ENCODE measurements around the gene FANCM. TPM values are rescaled to one million over a fixed set of nuclear protein-coding genes. Genes with fewer than 3 reads are reported as not detected.
A peak's percentile ranks its signal among the peaks of the same experiment; 100 is the strongest.

FANCM gene
- total RNA-seq, 4 donors from 2014 or later = 2.6 to 10.1 (median 6.4) TPM

GRCh38 chr14:45246691-45247090, 111.0 kb downstream of the FANCM start:
- Histone ChIP-seq H3K27ac (no peak overlapping the region), H3K27me3 (no peaks in the 10 kb centered on the region), H3K4me3 (no peak overlapping the region), H3K36me3 (no peaks in the 10 kb centered on the region), H3K9me3 (no peaks in the 10 kb centered on the region), H3K4me1 (peaks cover 19% of the 10 kb centered on the region)
- no peak for DNase-seq (ENCODE audit: low spot score in 2 of 2)
- TF ChIP-seq POLR2AphosphoS5 (IDR thresholded peaks at IDR 0.05) = no peak
- no peak for TF ChIP-seq CTCF (IDR thresholded peaks at IDR 0.05)
- no peak for TF ChIP-seq EP300 (IDR thresholded peaks at IDR 0.05)
- no peak for TF ChIP-seq POLR2A (IDR thresholded peaks at IDR 0.05)
- WGBS = 92% methylated on average over 1 of the region's 1 CpG

GRCh38 chr14:45247427-45247826, 111.7 kb downstream of the FANCM start:
- TF ChIP-seq POLR2AphosphoS5 (IDR thresholded peaks at IDR 0.05) = no peak
- no peak for TF ChIP-seq EP300 (IDR thresholded peaks at IDR 0.05)
- no peak for TF ChIP-seq CTCF (IDR thresholded peaks at IDR 0.05)
- no peak for TF ChIP-seq POLR2A (IDR thresholded peaks at IDR 0.05)
- H3K4me3 ChIP-seq = no peak overlapping the region
- WGBS = 92% methylated on average over 1 of the region's 1 CpG
- no peaks in the 10 kb centered on the region for H3K36me3 ChIP-seq
- no peaks in the 10 kb centered on the region for H3K9me3 ChIP-seq
- H3K27ac ChIP-seq = no peak overlapping the region
- DNase-seq (ENCODE audit: low spot score in 2 of 2) = no peak
- no peaks in the 10 kb centered on the region for H3K27me3 ChIP-seq
- H3K4me1 ChIP-seq = peaks cover 24% of the 10 kb centered on the region

- TF ChIP-seq POLR2A (IDR thresholded peaks at IDR 0.05) (no peak), EP300 (IDR thresholded peaks at IDR 0.05) (no peak), CTCF (IDR thresholded peaks at IDR 0.05) (no peak), POLR2AphosphoS5 (IDR thresholded peaks at IDR 0.05) (no peak)
- Histone ChIP-seq H3K4me1 (peaks cover 27% of the 10 kb centered on the region), H3K4me3 (no peak overlapping the region), H3K27ac (peak overlapping the region; percentile 0), H3K9me3 (no peaks in the 10 kb centered on the region), H3K36me3 (no peaks in the 10 kb centered on the region), H3K27me3 (no peaks in the 10 kb centered on the region)
- 44% methylated on average over 5 of the region's 5 CpGs for WGBS
- no peak for DNase-seq (ENCODE audit: low spot score in 2 of 2)
Measured at GRCh38 chr14:45249856-45250575, 114.3 kb downstream of the FANCM start.

Other genes starting within 250 kb of the FANCM start
- gene KLHL28, start 174.0 kb upstream of the FANCM start, total RNA-seq = 10 to 100 TPM; 13.7 to 23.5 (median 16.2) TPM
- gene TOGARAM1, start 173.7 kb upstream of the FANCM start, total RNA-seq = 10 to 100 TPM; 12.5 to 24.3 (median 14.2) TPM
- 10 to 100 TPM; 37.4 to 99.4 (median 40.6) TPM for gene PRPF39, start 51.8 kb upstream of the FANCM start, total RNA-seq
- 10 to 100 TPM; 19.4 to 47.1 (median 22.0) TPM for gene FKBP3, start 1.4 kb upstream of the FANCM start, total RNA-seq
- 10 to 100 TPM; 23.7 to 28.6 (median 27.2) TPM for gene MIS18BP1, start 117.3 kb downstream of the FANCM start, total RNA-seq

Data from suprapubic skin (tissue), 4 donors.